Endothelial cell of umbilical vein (primary cell): Measurements from ENCODE around the gene OR10H3. TPM values are rescaled to one million over a fixed set of nuclear protein-coding genes. Genes with fewer than 3 reads are reported as not detected.
"Not testable (repeated sequence)": the region's sequence is repeated elsewhere in the genome, so short reads cannot be mapped to it uniquely, and the experiment has no call there.

Experiments
- BruUV-seq: library from RNA; stranded (reverse); fragments of 400-500 nt; replicated peaks from 2 replicates; lab custom pipeline; 2021; lab: Mats Ljungman, UMichigan
- CTCF ChIA-PET: fragments of 300-600, 350-600 bp; sonication (Branson Sonifier 250); formaldehyde crosslinking; loops from one replicate; lab custom pipeline; 2021; ENCODE audit warnings: antibody characterized with exemption, inconsistent platforms; lab: Charles Lee
- POLR2A ChIA-PET: fragments of 300-600, 350-600 bp; sonication (Branson Sonifier 250); formaldehyde crosslinking; loops from one replicate; lab custom pipeline; 2021; ENCODE audit warnings: antibody characterized with exemption, inconsistent platforms; lab: Charles Lee
- DNase-seq: peaks from one replicate; pipeline ENCODE4 v3.0.0-alpha.2; 2011; ENCODE audit warnings: low read depth, low spot score
- FAIRE-seq: peaks from 2 replicates; lab custom pipeline; 2011; peaks lifted over from hg19 to GRCh38; lab: Jason Lieb, UNC
- H2AFZ ChIP-seq: 2 replicates; pipeline ENCODE4 v1.6.0; 2012; ENCODE audit warnings: low read depth, low read length, control low read depth, inconsistent platforms
- H3K27ac ChIP-seq: 2 replicates; pipeline ENCODE4 v1.5.1; 2011; ENCODE audit warnings: low read depth, mild to moderate bottlenecking, control low read depth, low read length, moderate library complexity; ENCODE audit not compliant: insufficient read depth
- H3K27me3 ChIP-seq, 2 experiments: 2 replicates each; pipeline versions ENCODE4 v1.6.0 to v1.6.1; 2011; ENCODE audit warnings: low read length in 2 of 2, mixed read lengths in 1 of 2; ENCODE audit not compliant: control insufficient read depth in 2 of 2, insufficient read depth in 2 of 2
- H3K36me3 ChIP-seq, 2 experiments: 2 replicates in 1 of 2; 3 replicates in 1 of 2; pipeline ENCODE4 v1.5.1; 2011; ENCODE audit warnings: low read length in 2 of 2, mild to moderate bottlenecking in 1 of 2, moderate library complexity in 1 of 2; ENCODE audit not compliant: control insufficient read depth in 2 of 2, insufficient read depth in 2 of 2; ENCODE audit errors: extremely low read depth in 1 of 2
- H3K4me1 ChIP-seq: 3 replicates; pipeline ENCODE4 v1.5.1; 2011; ENCODE audit warnings: mild to moderate bottlenecking, low read length; ENCODE audit not compliant: control insufficient read depth, insufficient read depth; ENCODE audit errors: extremely low read depth
- H3K4me2 ChIP-seq: 2 replicates; pipeline ENCODE4 v1.6.1; 2011; ENCODE audit warnings: low read length, control low read depth, mixed read lengths; ENCODE audit not compliant: insufficient read depth
- H3K4me3 ChIP-seq, 3 experiments: fragments of 200-600 bp in 1 of 3; sonication (generic), shearing (Covaris generic) in 1 of 3; replicated peaks in 1 of 3; 2 replicates each; pipeline ENCODE4 v1.5.1; 2011 to 2016; ENCODE audit warnings: control low read depth in 3 of 3, low read length in 3 of 3, mild to moderate bottlenecking in 2 of 3, inconsistent platforms in 1 of 3, low read depth in 1 of 3, moderate library complexity in 1 of 3; ENCODE audit not compliant: insufficient read depth in 1 of 3
- H3K79me2 ChIP-seq: 2 replicates; pipeline ENCODE4 v1.6.0; 2012; ENCODE audit warnings: low read length, inconsistent platforms; ENCODE audit not compliant: control insufficient read depth, insufficient read depth
- H3K9ac ChIP-seq: replicated peaks from 2 replicates; pipeline ENCODE3; 2011; ENCODE audit warnings: low read length, control low read depth; ENCODE audit not compliant: insufficient read depth; ENCODE audit errors: extremely low read depth
- H3K9me1 ChIP-seq: replicated peaks from 3 replicates; pipeline ENCODE4 v1.6.0; 2011; ENCODE audit warnings: mild to moderate bottlenecking, low read length; ENCODE audit not compliant: control insufficient read depth, insufficient read depth; ENCODE audit errors: extremely low read depth
- H3K9me3 ChIP-seq: replicated peaks from 2 replicates; pipeline ENCODE4 v1.5.1; 2012; ENCODE audit warnings: low read length, inconsistent platforms; ENCODE audit not compliant: control insufficient read depth, insufficient read depth
- H4K20me1 ChIP-seq: replicated peaks from 2 replicates; pipeline ENCODE3; 2011; ENCODE audit warnings: mild to moderate bottlenecking, low read length; ENCODE audit not compliant: control insufficient read depth, insufficient read depth; ENCODE audit errors: extremely low read depth
- EZH2 ChIP-seq: IDR thresholded peaks from 2 replicates; pipeline ENCODE4 v1.6.1; 2012; ENCODE audit warnings: borderline replicate concordance, low read depth, mild to moderate bottlenecking, moderate library complexity, low read length, inconsistent platforms; ENCODE audit not compliant: severe bottlenecking
- FOS ChIP-seq: IDR thresholded peaks from 2 replicates; pipeline ENCODE4 v1.6.1; 2011; ENCODE audit warnings: mild to moderate bottlenecking, low read length, moderate library complexity, borderline replicate concordance; ENCODE audit not compliant: insufficient read depth
- GATA2 ChIP-seq: IDR thresholded peaks from 2 replicates; pipeline ENCODE4 v1.7.0; 2011; ENCODE audit warnings: low read depth, mild to moderate bottlenecking, moderate library complexity, mixed read lengths, low read length; ENCODE audit not compliant: insufficient read length, insufficient read depth
- JUN ChIP-seq: IDR thresholded peaks from 2 replicates; pipeline ENCODE4 v1.6.1; 2011; ENCODE audit warnings: borderline replicate concordance, low read depth; ENCODE audit not compliant: insufficient read length, insufficient read depth
- MAX ChIP-seq: IDR thresholded peaks from 2 replicates; pipeline ENCODE4 v1.6.1; 2011; ENCODE audit not compliant: insufficient read depth, insufficient read length
- MYC ChIP-seq: IDR thresholded peaks from one replicate; pipeline ENCODE4 v1.6.1; 2011; ENCODE audit warnings: mild to moderate bottlenecking, low read depth, low read length
- POLR2A ChIP-seq: IDR thresholded peaks from 2 replicates; pipeline ENCODE4 v1.6.1; 2012; ENCODE audit warnings: low read depth, mild to moderate bottlenecking, control low read depth, low read length
- POLR2AphosphoS5 ChIP-seq: IDR thresholded peaks from 2 replicates; pipeline ENCODE4 v1.6.1; 2012; ENCODE audit warnings: low read depth, mild to moderate bottlenecking, control low read depth, low read length, moderate library complexity; ENCODE audit not compliant: insufficient read depth
- dilution Hi-C: fragments of 300-500 bp; cut with MboI; formaldehyde crosslinking; loops from one replicate; pipeline ENCODE4 v1.15.0; 2019; ENCODE audit warnings: low sequenced_read_pairs; ENCODE audit not compliant: extremely low pct_ligation_motif_present
- intact Hi-C: fragments of 100-400 bp; cut with micrococcal nuclease; formaldehyde crosslinking; loops from one replicate; pipeline ENCODE4 v1.10.0; 2022
- polyA plus RNA-seq, 4 experiments: library from polyadenylated mRNA; depleted of rRNA in 3 of 4; stranded (reverse) in 3 of 4; unstranded in 1 of 4; fragments of >200 nt; gene quantifications; 2 replicates each; pipeline versions ENCODE4 v1.2.1 to v1.2.3, GENCODE V29; 2011 to 2012; ENCODE audit warnings: missing spikeins in 1 of 4
- total RNA-seq: library from RNA; stranded (reverse); gene quantifications from 2 replicates; pipeline ENCODE4 v1.2.3, GENCODE V29; 2021
- TF ChIP-seq, protein P1 (sequence below), 2 donors: IDR thresholded peaks; 1 replicate in 1 of 2; 2 replicates in 1 of 2; pipeline ENCODE4 v1.5.1; 2011; ENCODE audit warnings: low read length in 2 of 2, mild to moderate bottlenecking in 2 of 2, moderate library complexity in 2 of 2, control low read depth in 1 of 2, inconsistent platforms in 1 of 2, low read depth in 1 of 2; ENCODE audit not compliant: insufficient read depth in 1 of 2; ENCODE audit errors: extremely low read depth in 1 of 2

Gene OR10H3
- total and polyA plus RNA-seq, 2 donors (not counting 3 experiments of a cell fraction or from before 2014, with no cell fraction given): not detected

GRCh38 chr19:15769586-15769985, 31.8 kb downstream of the OR10H3 start:
- Histone ChIP-seq H3K27ac (no peak overlapping the region), H3K4me1 (no peaks in the 10 kb centered on the region), H3K27me3 (no peaks in the 10 kb centered on the region), H3K9me3 (no peaks in the 10 kb centered on the region), H3K4me2 (no peak overlapping the region), H3K79me2 (no peaks in the 10 kb centered on the region), H4K20me1 (no peaks in the 10 kb centered on the region), H3K4me3 (no peak overlapping the region), H3K9ac (no peak overlapping the region), H2AFZ (no peak overlapping the region), H3K36me3 (no peaks in the 10 kb centered on the region), H3K9me1 (no peaks in the 10 kb centered on the region)
- dilution Hi-C loops (no loop called here), intact Hi-C loops (no loop called here)
- FAIRE-seq: no peak
- BruUV-seq: no TSS peak
- DNase-seq: no peak
- ChIA-PET CTCF (no interaction called here), POLR2A (no interaction called here)
- TF ChIP-seq MYC (no peak), JUN (no peak), POLR2A (no peak), POLR2AphosphoS5 (no peak), FOS (no peak), EZH2 (no peak), MAX (no peak), GATA2 (no peak)
- TF ChIP-seq, protein P1, sequence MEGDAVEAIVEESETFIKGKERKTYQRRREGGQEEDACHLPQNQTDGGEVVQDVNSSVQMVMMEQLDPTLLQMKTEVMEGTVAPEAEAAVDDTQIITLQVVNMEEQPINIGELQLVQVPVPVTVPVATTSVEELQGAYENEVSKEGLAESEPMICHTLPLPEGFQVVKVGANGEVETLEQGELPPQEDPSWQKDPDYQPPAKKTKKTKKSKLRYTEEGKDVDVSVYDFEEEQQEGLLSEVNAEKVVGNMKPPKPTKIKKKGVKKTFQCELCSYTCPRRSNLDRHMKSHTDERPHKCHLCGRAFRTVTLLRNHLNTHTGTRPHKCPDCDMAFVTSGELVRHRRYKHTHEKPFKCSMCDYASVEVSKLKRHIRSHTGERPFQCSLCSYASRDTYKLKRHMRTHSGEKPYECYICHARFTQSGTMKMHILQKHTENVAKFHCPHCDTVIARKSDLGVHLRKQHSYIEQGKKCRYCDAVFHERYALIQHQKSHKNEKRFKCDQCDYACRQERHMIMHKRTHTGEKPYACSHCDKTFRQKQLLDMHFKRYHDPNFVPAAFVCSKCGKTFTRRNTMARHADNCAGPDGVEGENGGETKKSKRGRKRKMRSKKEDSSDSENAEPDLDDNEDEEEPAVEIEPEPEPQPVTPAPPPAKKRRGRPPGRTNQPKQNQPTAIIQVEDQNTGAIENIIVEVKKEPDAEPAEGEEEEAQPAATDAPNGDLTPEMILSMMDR (IDR thresholded peaks at IDR 0.05; ENCODE audit: extremely low read depth in 1 of 2, insufficient read depth in 1 of 2, low read depth in 1 of 2, low read length in 2 of 2): no peak

GRCh38 chr19:15774159-15774558, 36.4 kb downstream of the OR10H3 start:
- H2AFZ ChIP-seq, H3K36me3 ChIP-seq, H3K27me3 ChIP-seq, H3K4me1 ChIP-seq, H3K27ac ChIP-seq, intact Hi-C loops, H3K4me3 ChIP-seq, H4K20me1 ChIP-seq, FAIRE-seq, BruUV-seq, H3K4me2 ChIP-seq, H3K79me2 ChIP-seq, H3K9ac ChIP-seq, H3K9me1 ChIP-seq, H3K9me3 ChIP-seq, POLR2A ChIA-PET, DNase-seq, CTCF ChIA-PET, dilution Hi-C loops: not testable (repeated sequence)
